B cell (primary cell): Measurements from ENCODE around the gene NCAM1.

Source experiments
- CTCF ChIP-seq: fragments of 200-600 bp; IDR thresholded peaks from one replicate; pipeline ENCODE4 v1.8.0; 2022; ENCODE audit warnings: antibody characterized with exemption, mild to moderate bottlenecking
- EZH2 ChIP-seq: IDR thresholded peaks from 2 replicates; pipeline ENCODE4 v1.6.1; 2012; ENCODE audit warnings: borderline replicate concordance, low read depth, mild to moderate bottlenecking, moderate library complexity, low read length; ENCODE audit not compliant: insufficient read depth, poor library complexity, severe bottlenecking

- TF ChIP-seq CTCF (no peak), EZH2 (no peak)
Measured at GRCh38 chr11:113261709-113262475, 300.7 kb downstream of the NCAM1 start.
